ENCODE results near the gene AQP12B.

GRCh38 chr2:240728361-240728760 lies 45.7 kb upstream of the AQP12B start:
- no peak for TF ChIP-seq GATA2 (IDR thresholded peaks at IDR 0.05; ENCODE audit: low read depth, low read length)
- no peak for TF ChIP-seq GATA3 (IDR thresholded peaks at IDR 0.05; ENCODE audit: low read depth, low read length)

Data from SH-SY5Y (cell line).